Ureter (tissue), 1 donor: ENCODE results near the gene MEF2D. TPM values are rescaled to one million over a fixed set of nuclear protein-coding genes. Genes with fewer than 3 reads are reported as not detected.

Experiments
- DNase-seq: peaks from one replicate; pipeline ENCODE4 v3.0.0-alpha.2; 2020; ENCODE audit warnings: low spot score
- total RNA-seq: library from RNA; stranded (reverse); gene quantifications from one replicate; pipeline ENCODE4 v1.2.4, GENCODE V29; 2023
- donor health status: DM: yes; HTN: yes; CAD: no.

Gene MEF2D
- total RNA-seq, 1 donor from 2014 or later: 55.3 TPM

- no peak for DNase-seq
Measured at GRCh38 chr1:156444407-156445001, 56.1 kb downstream of the MEF2D start.

- DNase-seq: no peak
Measured at GRCh38 chr1:156443286-156443685, 57.3 kb downstream of the MEF2D start.

GRCh38 chr1:156440654-156441437, 59.7 kb downstream of the MEF2D start:
- no peak for DNase-seq

- DNase-seq: no peak
Measured at GRCh38 chr1:156439777-156440183, 60.8 kb downstream of the MEF2D start.

GRCh38 chr1:156439036-156439776, 61.4 kb downstream of the MEF2D start:
- DNase-seq: no peak

GRCh38 chr1:156438278-156438987, 62.1 kb downstream of the MEF2D start:
- no peak for DNase-seq

GRCh38 chr1:156437037-156437867, 63.3 kb downstream of the MEF2D start:
- DNase-seq: no peak

- DNase-seq: no peak
Measured at GRCh38 chr1:156436141-156437036, 64.2 kb downstream of the MEF2D start.

GRCh38 chr1:156435545-156436140, 64.9 kb downstream of the MEF2D start:
- no peak for DNase-seq

- no peak for DNase-seq
Measured at GRCh38 chr1:156434989-156435544, 65.5 kb downstream of the MEF2D start.

- no peak for DNase-seq
Measured at GRCh38 chr1:156433602-156434001, 67.0 kb downstream of the MEF2D start.

- no peak for DNase-seq
Measured at GRCh38 chr1:156433032-156433431, 67.5 kb downstream of the MEF2D start.

GRCh38 chr1:156432669-156433018, 67.9 kb downstream of the MEF2D start:
- no peak for DNase-seq

- DNase-seq: no peak
Measured at GRCh38 chr1:156431769-156432668, 68.6 kb downstream of the MEF2D start.

GRCh38 chr1:156431366-156431765, 69.2 kb downstream of the MEF2D start:
- no peak for DNase-seq

- DNase-seq: no peak
Measured at GRCh38 chr1:156430866-156431265, 69.7 kb downstream of the MEF2D start.

GRCh38 chr1:156430303-156430702, 70.3 kb downstream of the MEF2D start:
- no peak for DNase-seq

- no peak for DNase-seq
Measured at GRCh38 chr1:156429313-156430060, 71.1 kb downstream of the MEF2D start.
